HG03520 (cell line): ENCODE measurements around the gene TMEM198.

Source experiments
- ATAC-seq: cut with Tn5 transposase; IDR thresholded peaks from one replicate; pipeline ENCODE4 v1.9.1; 2021; ENCODE audit warnings: mild to moderate bottlenecking, moderate library complexity; ENCODE audit not compliant: unreplicated experiment

TMEM198 gene

GRCh38 chr2:219561179-219562048 is 17.6 kb downstream of the TMEM198 start:
- ATAC-seq = no peak

DNA sequence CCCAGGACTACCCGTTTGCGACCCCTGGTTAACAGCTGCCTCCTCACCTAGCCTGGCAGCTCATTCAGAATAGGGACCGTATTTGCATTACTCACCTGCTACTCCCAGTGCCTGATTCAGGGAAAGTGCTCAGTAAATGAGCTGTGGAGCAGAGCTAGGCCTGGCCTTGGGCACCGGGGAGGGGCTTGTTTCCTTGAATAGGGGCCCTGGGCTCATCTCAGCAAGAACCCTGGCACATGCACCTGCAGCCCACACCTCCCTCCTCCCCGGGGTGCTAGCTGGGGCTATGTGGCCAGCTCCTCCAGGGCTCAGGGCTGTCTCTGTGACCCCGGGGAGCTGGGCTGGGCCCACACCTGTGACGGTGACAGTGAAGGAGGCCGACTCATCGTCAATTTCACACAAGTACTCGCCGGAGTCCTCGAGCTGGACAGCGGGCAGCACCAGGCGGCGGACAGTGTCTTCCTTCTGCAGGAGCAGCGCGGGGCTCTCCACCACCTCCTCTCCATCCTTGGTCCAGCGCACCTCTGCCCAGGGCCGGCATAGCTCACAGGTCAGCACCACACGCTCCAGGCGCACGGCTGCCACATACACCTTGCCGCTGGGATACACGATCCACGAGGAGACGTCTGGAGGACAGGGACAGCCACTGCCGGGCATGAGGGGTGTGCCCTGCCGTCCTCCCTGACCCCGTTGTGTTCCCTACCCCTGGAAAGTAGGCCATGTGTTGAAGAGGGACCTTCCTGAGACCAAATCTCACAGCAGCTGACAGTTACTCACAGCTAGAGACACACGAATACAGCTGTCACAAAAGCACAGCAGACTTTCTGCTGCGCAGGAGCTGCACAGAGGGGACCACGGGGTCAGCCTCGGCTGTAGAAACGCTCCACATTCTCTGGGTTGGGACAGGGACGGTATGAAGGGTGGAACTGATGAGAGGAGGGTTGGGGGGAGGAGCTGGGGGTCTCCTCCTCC is 18.5 kb downstream of the TMEM198 start:
- ATAC-seq = no peak

DNA sequence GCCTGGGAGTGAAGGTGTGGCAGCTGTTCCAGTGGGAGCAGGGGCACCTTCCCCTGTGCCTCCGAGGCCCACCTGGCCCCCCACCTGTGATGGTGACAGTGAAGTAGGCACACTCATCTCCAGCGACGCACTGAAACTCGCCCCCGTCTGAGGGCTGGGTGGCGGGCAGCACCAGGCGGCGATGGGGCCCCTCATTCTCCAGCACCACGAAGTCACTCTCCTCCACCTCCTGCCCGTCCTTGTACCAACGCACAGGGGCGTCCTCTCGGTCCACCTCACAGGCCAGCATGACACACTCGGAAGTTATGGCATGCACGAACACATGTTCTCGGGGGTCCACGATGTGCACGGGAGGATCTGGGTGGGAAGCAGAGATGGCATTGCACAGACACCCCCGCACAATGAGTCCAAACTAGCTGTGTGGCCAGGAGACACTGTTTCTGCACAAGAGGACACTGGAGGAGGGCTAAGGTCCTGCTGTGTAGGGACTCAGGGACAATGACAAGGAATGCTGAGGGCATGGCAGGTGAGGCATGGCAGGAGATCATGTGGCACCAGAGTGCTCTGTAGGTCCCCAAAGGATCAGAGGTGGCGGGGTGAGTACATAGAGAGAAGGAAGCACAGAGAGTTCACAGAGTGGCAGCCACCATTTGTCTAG is 19.6 kb downstream of the TMEM198 start:
- no peak for ATAC-seq

DNA sequence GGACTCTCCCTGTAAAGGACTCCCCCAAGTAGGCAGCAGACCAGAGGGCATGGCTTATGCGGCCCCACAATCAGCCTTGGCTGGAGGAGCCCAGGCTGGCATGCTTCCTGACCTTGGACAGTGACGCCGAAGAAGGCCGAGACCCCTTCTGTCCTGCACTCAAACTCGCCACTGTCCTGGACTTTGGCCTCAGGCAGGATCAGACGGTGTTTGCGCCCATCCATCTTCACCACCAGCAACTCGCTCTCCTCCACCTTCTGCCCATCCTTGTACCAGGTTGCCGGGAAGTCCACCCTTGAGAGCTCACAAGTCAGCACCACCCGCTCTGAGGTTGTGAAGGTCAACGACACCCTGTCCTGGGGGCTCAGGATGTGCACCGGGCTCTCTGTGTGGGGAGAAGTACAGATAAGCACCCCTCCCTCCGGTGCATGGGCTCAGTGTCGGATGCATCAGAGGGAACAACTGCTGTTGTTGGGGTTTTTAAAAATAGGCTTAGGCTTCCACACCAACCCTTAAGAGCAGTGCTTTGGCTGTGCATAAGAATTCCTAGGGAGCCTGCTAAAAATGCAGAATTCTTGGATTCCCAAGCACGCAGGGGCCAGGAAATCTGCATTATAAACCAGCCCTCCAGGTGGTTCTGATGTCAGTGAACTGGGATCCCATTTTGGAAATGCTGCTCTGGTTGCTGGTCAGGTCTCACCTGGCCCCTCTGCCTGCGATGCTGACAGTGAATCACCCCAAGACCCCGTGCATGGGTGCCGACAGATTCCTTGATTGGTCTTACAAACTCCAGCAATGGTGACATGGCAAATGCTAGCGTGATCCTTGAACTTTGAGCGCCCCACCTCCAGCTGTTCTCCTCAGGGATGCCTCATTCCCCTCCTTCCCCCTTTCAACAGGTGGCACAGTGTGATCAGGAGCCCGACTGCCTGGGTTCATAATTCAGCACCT is 21.6 kb downstream of the TMEM198 start:
- no peak for ATAC-seq

- no peak for ATAC-seq
These were observed 22.8 kb downstream of the TMEM198 start for GRCh38 chr2:219566640-219567039.

DNA sequence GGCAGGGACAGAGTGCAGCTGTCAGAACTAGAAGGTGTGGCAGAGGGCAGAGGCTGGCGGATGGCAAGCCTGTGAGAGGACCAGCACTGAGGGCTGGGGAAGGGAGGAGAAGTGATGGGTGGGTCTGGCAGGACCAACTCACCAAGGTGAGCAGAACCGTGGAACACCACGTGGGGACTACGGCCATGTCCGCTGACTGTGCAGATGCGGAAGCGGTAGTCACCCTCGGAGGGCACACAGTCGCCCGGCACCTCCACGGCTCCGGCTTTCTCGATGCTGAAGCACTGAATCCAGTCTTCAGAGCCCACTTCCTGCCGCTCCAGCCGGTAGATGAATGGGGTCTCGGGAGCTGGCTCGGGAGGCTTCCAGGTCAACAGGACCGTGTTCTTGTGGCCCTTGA is 23.3 kb downstream of the TMEM198 start:
- no peak for ATAC-seq

DNA sequence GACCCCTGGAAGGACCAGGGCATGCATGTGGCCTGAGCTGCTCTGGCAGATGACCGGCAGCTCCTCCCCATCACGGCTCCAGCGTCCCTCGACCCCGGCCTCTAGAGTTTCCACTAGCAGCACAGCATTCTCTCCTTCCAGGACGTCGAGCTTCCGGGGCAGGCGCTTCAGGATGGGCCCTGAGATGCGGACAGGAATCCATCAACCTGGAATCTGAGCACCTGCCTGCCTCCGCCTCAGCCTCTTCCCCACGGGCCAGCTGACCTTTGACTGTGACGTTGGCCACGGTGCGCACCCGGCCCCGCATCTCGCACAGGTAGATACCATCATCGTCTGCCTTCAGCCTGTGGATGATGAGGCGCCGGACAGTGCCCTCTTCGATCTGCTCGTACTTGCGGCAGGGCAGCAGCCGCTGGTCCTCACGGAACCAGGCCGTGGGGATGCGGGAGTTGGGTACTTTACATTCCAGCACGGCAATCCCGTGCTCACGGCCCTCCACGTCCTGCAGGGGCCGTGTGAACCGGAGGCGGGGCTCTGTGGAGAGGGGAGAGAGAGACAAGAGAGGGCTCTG is 24.0 kb downstream of the TMEM198 start:
- ATAC-seq = no peak

DNA sequence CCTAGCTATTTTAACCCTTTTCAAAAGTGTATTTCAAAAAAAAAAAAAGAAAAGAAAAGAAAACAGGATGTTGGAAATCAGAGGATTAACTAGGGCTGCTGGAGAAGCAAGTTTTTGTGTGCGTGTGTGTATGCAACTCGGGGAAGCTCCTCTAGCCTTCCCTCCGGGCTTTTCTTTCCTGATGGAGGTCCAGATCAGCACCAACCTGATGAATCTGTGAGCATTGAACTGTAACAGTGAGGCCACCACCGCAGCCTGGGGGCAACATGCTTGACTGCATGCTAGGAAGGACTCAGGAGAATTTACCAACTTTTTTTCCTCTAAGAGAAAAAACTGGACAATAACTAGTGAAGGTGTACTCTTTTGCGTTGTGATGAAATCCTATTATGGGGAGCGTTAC is 25.2 kb downstream of the TMEM198 start:
- no peak for ATAC-seq

GRCh38 chr2:219569635-219570034 is 25.8 kb downstream of the TMEM198 start:
- ATAC-seq = no peak

GRCh38 chr2:219570194-219570923 is 26.5 kb downstream of the TMEM198 start:
- no peak for ATAC-seq

- ATAC-seq = no peak
These were observed 27.1 kb downstream of the TMEM198 start for GRCh38 chr2:219570924-219571310.

GRCh38 chr2:219571311-219572236 is 27.7 kb downstream of the TMEM198 start, which contains the start of gene OBSL1:
TSS of gene OBSL1 (minus strand) at chr2:219571539. CDS start at chr2:219571232, 307 bp downstream.
- no peak for ATAC-seq

- ATAC-seq = no peak
These were observed 28.6 kb downstream of the TMEM198 start, which contains the start of gene INHA for GRCh38 chr2:219572237-219573001. TSS of gene INHA (plus strand) at chr2:219572310. CDS start at chr2:219572375, 65 bp downstream.

DNA sequence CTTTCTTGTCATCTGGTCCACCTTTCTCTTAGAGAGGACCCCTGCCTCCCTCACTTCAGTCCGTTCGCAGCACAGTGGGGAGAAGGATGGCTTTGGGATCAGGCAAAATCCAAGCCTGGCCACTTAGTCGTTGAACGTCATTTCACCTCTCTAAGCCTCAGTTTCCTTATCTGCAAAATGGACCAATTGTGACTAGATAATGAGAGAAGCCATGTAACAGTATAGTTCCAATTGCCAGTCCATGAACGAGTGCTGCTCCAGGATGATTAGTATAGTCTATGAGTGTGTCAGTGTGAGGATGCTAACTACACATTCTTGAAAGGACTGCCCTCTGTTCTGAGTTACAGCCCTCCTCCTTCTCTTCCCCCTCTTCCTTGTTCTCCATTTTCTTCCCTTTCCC is 29.3 kb downstream of the TMEM198 start:
- no peak for ATAC-seq

- ATAC-seq = no peak
These were observed 30.9 kb downstream of the TMEM198 start for GRCh38 chr2:219574484-219575311.
